Neuronal stem cell (in vitro differentiated cells): ENCODE results near the gene ASB2.

Experiments used
- DNase-seq: peaks from one replicate; pipeline ENCODE4 v3.0.0-alpha.2; 2013; ENCODE audit warnings: low spot score
- H2AFZ ChIP-seq: one replicate; pipeline ENCODE4 v1.6.1; 2013; ENCODE audit warnings: mild to moderate bottlenecking, low read length, inconsistent platforms
- H2AK5ac ChIP-seq: 2 replicates; pipeline ENCODE4 v1.6.1; 2013; ENCODE audit warnings: low read depth, mild to moderate bottlenecking, inconsistent platforms, low read length, moderate library complexity, mixed read lengths
- H2BK120ac ChIP-seq: 2 replicates; pipeline ENCODE4 v1.6.1; 2013; ENCODE audit warnings: low read depth, mild to moderate bottlenecking, inconsistent platforms, low read length, moderate library complexity, mixed read lengths
- H2BK12ac ChIP-seq: one replicate; pipeline ENCODE4 v1.6.1; 2013; ENCODE audit warnings: low read length, inconsistent platforms
- H2BK15ac ChIP-seq: 2 replicates; pipeline ENCODE4 v1.6.1; 2013; ENCODE audit warnings: mild to moderate bottlenecking, low read length, inconsistent platforms, mixed read lengths
- H2BK5ac ChIP-seq: one replicate; pipeline ENCODE4 v1.6.1; 2013; ENCODE audit warnings: inconsistent platforms, mild to moderate bottlenecking, low read length, moderate library complexity
- H3K14ac ChIP-seq: one replicate; pipeline ENCODE4 v1.6.1; 2013; ENCODE audit warnings: low read length, inconsistent platforms
- H3K18ac ChIP-seq: 2 replicates; pipeline ENCODE4 v1.6.1; 2013; ENCODE audit warnings: low read length, inconsistent platforms
- H3K23ac ChIP-seq: 2 replicates; pipeline ENCODE4 v1.6.1; 2013; ENCODE audit warnings: low read depth, mild to moderate bottlenecking, mixed read lengths, low read length, inconsistent platforms; ENCODE audit not compliant: poor library complexity
- H3K27ac ChIP-seq: replicated peaks from 3 replicates; pipeline ENCODE4 v1.5.1; 2013; ENCODE audit warnings: low read length, inconsistent platforms
- H3K27me3 ChIP-seq, 3 experiments: 2 replicates each; pipeline ENCODE4 v1.6.1; 2013; ENCODE audit warnings: low read length in 3 of 3, mild to moderate bottlenecking in 2 of 3, inconsistent platforms in 1 of 3, low read depth in 1 of 3, mixed read lengths in 1 of 3, moderate library complexity in 1 of 3; ENCODE audit not compliant: control insufficient read depth in 3 of 3, insufficient read depth in 3 of 3
- H3K36me3 ChIP-seq, 2 donors: replicated peaks in 1 of 2; 2 replicates each; pipeline ENCODE4 v1.6.1; 2013; ENCODE audit warnings: low read length in 2 of 2; ENCODE audit not compliant: control insufficient read depth in 2 of 2, insufficient read depth in 2 of 2
- H3K4ac ChIP-seq: 2 replicates; pipeline ENCODE4 v1.6.1; 2013; ENCODE audit warnings: inconsistent platforms, mild to moderate bottlenecking, low read length, moderate library complexity
- H3K4me1 ChIP-seq, 2 donors: 1 replicate in 1 of 2; 2 replicates in 1 of 2; pipeline ENCODE4 v1.6.1; 2013; ENCODE audit warnings: low read length in 2 of 2, low read depth in 1 of 2; ENCODE audit not compliant: control insufficient read depth in 2 of 2, insufficient read depth in 1 of 2
- H3K4me2 ChIP-seq: one replicate; pipeline ENCODE4 v1.6.1; 2013; ENCODE audit warnings: mild to moderate bottlenecking, low read length, inconsistent platforms; ENCODE audit not compliant: insufficient read depth, poor library complexity, severe bottlenecking
- H3K4me3 ChIP-seq, 2 donors: 2 replicates each; pipeline ENCODE4 v1.5.1; 2013; ENCODE audit warnings: low read length in 2 of 2, mild to moderate bottlenecking in 2 of 2, inconsistent platforms in 1 of 2, moderate library complexity in 1 of 2
- H3K79me1 ChIP-seq: one replicate; pipeline ENCODE4 v1.6.1; 2013; ENCODE audit warnings: low read depth, mild to moderate bottlenecking, inconsistent platforms, low read length, moderate library complexity
- H3K9ac ChIP-seq: one replicate; pipeline ENCODE4 v1.6.1; 2013; ENCODE audit warnings: mild to moderate bottlenecking, low read depth, low read length, inconsistent platforms; ENCODE audit not compliant: poor library complexity
- H3K9me3 ChIP-seq, 2 donors: replicated peaks in 1 of 2; 2 replicates each; pipeline versions ENCODE3 to v1.6.1; 2013; ENCODE audit warnings: low read length in 2 of 2, mild to moderate bottlenecking in 2 of 2, inconsistent platforms in 1 of 2, low read depth in 1 of 2, mixed read lengths in 1 of 2, moderate library complexity in 1 of 2; ENCODE audit not compliant: control insufficient read depth in 2 of 2, insufficient read depth in 1 of 2
- H4K8ac ChIP-seq: one replicate; pipeline ENCODE4 v1.6.1; 2013; ENCODE audit warnings: low read depth, mild to moderate bottlenecking, inconsistent platforms, low read length, moderate library complexity
- H4K91ac ChIP-seq: one replicate; pipeline ENCODE4 v1.6.1; 2013; ENCODE audit warnings: low read length, low read depth, mild to moderate bottlenecking, inconsistent platforms; ENCODE audit not compliant: poor library complexity
- WGBS, 2 donors: extraction: QIAGEN DNeasy Blood & Tissue Kit; methylation state at CpG; one replicate each; pipeline ENCODE4 v1.1.7; 2013; ENCODE audit warnings: missing lambda C conversion rate in 2 of 2, mixed read lengths in 1 of 2; ENCODE audit not compliant: insufficient read length in 2 of 2, insufficient replicate concordance in 1 of 2; ENCODE audit errors: extremely low coverage in 2 of 2; 5-methylcytosine and 5-hydroxymethylcytosine counted together

The ASB2 gene

GRCh38 chr14:93928184-93929047, 48.0 kb downstream of the ASB2 start:
- H3K36me3 ChIP-seq: peaks cover 0 to 29% of the 10 kb centered on the region in 2 donors
- peak overlapping the region; percentile 85 for H2BK5ac ChIP-seq
- H2AK5ac ChIP-seq: peak overlapping the region; percentile 95
- H3K79me1 ChIP-seq: no peaks in the 10 kb centered on the region
- H3K4ac ChIP-seq: peak overlapping the region; percentile 8
- no CpG with 5 or more reads among the region's 26 CpGs for WGBS, 2 donors
- peak overlapping the region; percentile 88 for H3K18ac ChIP-seq
- no peak overlapping the region for H3K27ac ChIP-seq
- H3K4me2 ChIP-seq: no peak overlapping the region
- peak overlapping the region in 1 of 2 donors; percentile 77 for H3K4me3 ChIP-seq
- DNase-seq: no peak
- no peak overlapping the region for H3K9ac ChIP-seq
- peak overlapping the region; percentile 94 for H4K91ac ChIP-seq
- peak overlapping the region; percentile 45 for H3K23ac ChIP-seq
- no peak overlapping the region for H4K8ac ChIP-seq
- H2BK12ac ChIP-seq: peak overlapping the region; percentile 93
- no peak overlapping the region for H2AFZ ChIP-seq
- peaks cover 29 to 30% of the 10 kb centered on the region in 2 donors for H3K4me1 ChIP-seq
- no peaks in the 10 kb centered on the region for H3K27me3 ChIP-seq
- peak overlapping the region; percentile 90 for H2BK120ac ChIP-seq
- H3K14ac ChIP-seq: peak overlapping the region; percentile 92
- peaks cover 0 to 8% of the 10 kb centered on the region in 2 donors for H3K9me3 ChIP-seq
- peak overlapping the region; percentile 79 for H2BK15ac ChIP-seq

GRCh38 chr14:93927800-93928145, 48.6 kb downstream of the ASB2 start:
- Histone ChIP-seq H3K27ac (peak overlapping the region; percentile 78), H2BK5ac (peak overlapping the region; percentile 85), H3K36me3 (peaks cover 0 to 34% of the 10 kb centered on the region in 2 donors), H2BK15ac (peak overlapping the region; percentile 79), H3K4me3 (peak overlapping the region in 1 of 2 donors; percentile 77), H3K23ac (no peak overlapping the region), H3K9me3 (peaks cover 0 to 8% of the 10 kb centered on the region in 2 donors), H3K9ac (peak overlapping the region; percentile 38), H4K8ac (no peak overlapping the region), H4K91ac (peak overlapping the region; percentile 94), H3K4me1 (peaks cover 29 to 30% of the 10 kb centered on the region in 2 donors), H2AK5ac (peak overlapping the region; percentile 95), H3K14ac (peak overlapping the region; percentile 92), H2BK120ac (peak overlapping the region; percentile 90), H3K27me3 (no peaks in the 10 kb centered on the region), H3K18ac (peak overlapping the region; percentile 90), H2AFZ (peak overlapping the region; percentile 80), H3K4me2 (no peak overlapping the region), H3K4ac (peak overlapping the region; percentile 8), H2BK12ac (peak overlapping the region; percentile 93), H3K79me1 (no peaks in the 10 kb centered on the region)
- DNase-seq: no peak
- no CpG with 5 or more reads among the region's 6 CpGs for WGBS, 2 donors

DNA sequence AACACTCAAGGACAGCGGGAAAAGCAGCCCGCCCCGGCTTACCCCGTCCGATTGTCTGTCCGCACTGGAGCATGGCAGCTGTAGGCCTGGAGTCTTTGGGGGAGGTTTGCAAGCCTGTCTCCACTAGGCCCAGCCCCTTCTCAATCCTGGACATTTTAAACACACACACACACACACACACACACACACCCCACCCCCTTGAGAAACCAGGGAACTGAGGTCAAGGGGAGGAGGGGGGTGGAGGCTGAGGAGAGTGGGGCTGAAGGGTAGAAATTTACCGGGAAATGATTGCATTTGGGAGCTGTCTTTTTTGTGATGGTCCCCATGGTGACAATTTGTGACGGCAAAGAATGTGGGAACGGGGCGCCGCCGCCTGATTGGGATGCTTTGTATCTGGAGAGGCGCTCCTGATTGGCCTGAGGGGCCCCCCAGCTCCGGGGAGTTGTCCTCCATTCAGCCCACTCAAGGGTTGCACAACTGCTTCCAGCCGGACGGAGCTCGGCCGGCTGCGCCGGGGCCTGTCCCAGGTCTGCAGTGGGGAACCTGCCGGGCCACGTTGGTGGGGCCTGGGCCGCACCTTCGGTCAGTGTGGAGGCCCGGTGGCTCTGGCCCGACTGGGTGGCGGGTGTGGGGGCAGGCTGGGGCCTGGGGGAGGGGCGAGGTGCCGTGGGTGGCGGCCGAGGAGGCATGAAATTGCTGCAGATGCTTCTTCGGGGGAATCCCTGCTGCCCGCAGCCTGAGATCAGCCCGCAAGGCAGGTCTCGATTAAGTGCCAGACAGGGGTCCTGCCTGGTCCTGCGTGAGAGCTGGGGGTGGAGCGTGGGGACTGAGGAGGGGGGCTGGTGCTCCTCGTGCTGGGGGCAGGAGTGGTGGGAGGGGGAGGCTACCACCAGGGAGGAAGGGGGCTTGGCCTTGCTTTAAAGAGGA, 49.2 kb downstream of the ASB2 start, which contains the start of gene FAM181A:
Gene FAM181A (plus strand): TSS at position 472 of the 927 bp plus-strand sequence. CDS start 942 bp downstream, outside the sequence.
- peak within 1 kb of the TSS; percentile 8 for H3K4ac ChIP-seq
- peak within 1 kb of the TSS; percentile 38 for H3K9ac ChIP-seq
- peaks cover 29 to 30% of the 10 kb centered on the region in 2 donors for H3K4me1 ChIP-seq
- peak within 1 kb of the TSS; percentile 85 for H2BK5ac ChIP-seq
- DNase-seq: peak; percentile 44
- peak within 1 kb of the TSS in 1 of 2 donors; percentile 77 for H3K4me3 ChIP-seq
- H4K91ac ChIP-seq: peak within 1 kb of the TSS; percentile 94
- peak within 1 kb of the TSS; percentile 95 for H2AK5ac ChIP-seq
- peak within 1 kb of the TSS; percentile 90 for H3K18ac ChIP-seq
- H3K4me2 ChIP-seq: no peak within 1 kb of the TSS
- no peak within 1 kb of the TSS for H3K23ac ChIP-seq
- no peaks in the 10 kb centered on the region for H3K79me1 ChIP-seq
- H2BK15ac ChIP-seq: peak within 1 kb of the TSS; percentile 79
- H2BK12ac ChIP-seq: peak within 1 kb of the TSS; percentile 93
- H3K36me3 ChIP-seq: peaks cover 0 to 34% of the 10 kb centered on the region in 2 donors
- no CpG with 5 or more reads among the region's 38 CpGs for WGBS, 2 donors
- no peak within 1 kb of the TSS for H4K8ac ChIP-seq
- no peaks in the 10 kb centered on the region for H3K27me3 ChIP-seq
- H3K9me3 ChIP-seq: peaks cover 0 to 8% of the 10 kb centered on the region in 2 donors
- H2BK120ac ChIP-seq: peak within 1 kb of the TSS; percentile 90
- peak within 1 kb of the TSS; percentile 80 for H2AFZ ChIP-seq
- peak within 1 kb of the TSS; percentile 92 for H3K14ac ChIP-seq
- H3K27ac ChIP-seq: peak within 1 kb of the TSS; percentile 78
